Measurements from ENCODE around the gene RHOB. TPM values are rescaled to one million over a fixed set of nuclear protein-coding genes. Genes with fewer than 3 reads are reported as not detected.
A peak's percentile ranks its signal among the peaks of the same experiment; 100 is the strongest.

The RHOB gene
- total RNA-seq, 4 donors from 2014 or later = 1,356 to 1,875 (median 1,699) TPM

- Histone ChIP-seq H3K9me3 (no peaks in the 10 kb centered on the region), H3K4me3 (no peak overlapping the region), H3K4me1 (peaks cover 0 to 45% (median 26%) of the 10 kb centered on the region in 4 donors), H3K36me3 (no peaks in the 10 kb centered on the region), H3K27me3 (no peaks in the 10 kb centered on the region), H3K27ac (peak overlapping the region in 3 of 4 donors; percentile 48 to 83 (median 74))
- peak in 1 of 2 donors; percentile 3 for DNase-seq (ENCODE audit: low spot score in 2 of 2)
- no peak for TF ChIP-seq EP300 (IDR thresholded peaks at IDR 0.05)
- no peak for TF ChIP-seq CTCF (IDR thresholded peaks at IDR 0.05)
- no peak for TF ChIP-seq POLR2A (IDR thresholded peaks at IDR 0.05)
- WGBS, 2 donors = 71 to 76% methylated on average over 3 of the region's 3 CpGs
These were observed 28.4 kb upstream of the RHOB start for GRCh38 chr2:20418519-20418918.

GRCh38 chr2:20419007-20419576 lies 27.8 kb upstream of the RHOB start:
- WGBS, 2 donors = 30 to 44% methylated on average over 8 of the region's 8 CpGs
- no peak for DNase-seq (ENCODE audit: low spot score in 2 of 2)
- Histone ChIP-seq H3K4me3 (no peak overlapping the region), H3K9me3 (no peaks in the 10 kb centered on the region), H3K36me3 (no peaks in the 10 kb centered on the region), H3K4me1 (peaks cover 0 to 50% (median 29%) of the 10 kb centered on the region in 4 donors), H3K27ac (peak overlapping the region in 3 of 4 donors; percentile 48 to 83 (median 74)), H3K27me3 (no peaks in the 10 kb centered on the region)
- TF ChIP-seq CTCF (IDR thresholded peaks at IDR 0.05) (no peak), POLR2A (IDR thresholded peaks at IDR 0.05) (no peak), EP300 (IDR thresholded peaks at IDR 0.05) (peak in 1 of 2 donors; percentile 62)

- no peak overlapping the region for H3K27ac ChIP-seq
- no peaks in the 10 kb centered on the region for H3K27me3 ChIP-seq
- WGBS, 2 donors = 79 to 80% methylated on average over 7 to 9 of the region's 9 CpGs
- H3K4me3 ChIP-seq = no peak overlapping the region
- peaks cover 0 to 56% (median 32%) of the 10 kb centered on the region in 4 donors for H3K4me1 ChIP-seq
- no peak for DNase-seq (ENCODE audit: low spot score in 2 of 2)
- TF ChIP-seq CTCF (IDR thresholded peaks at IDR 0.05) (no peak), POLR2A (IDR thresholded peaks at IDR 0.05) (no peak), EP300 (IDR thresholded peaks at IDR 0.05) (no peak)
- no peaks in the 10 kb centered on the region for H3K36me3 ChIP-seq
- no peaks in the 10 kb centered on the region for H3K9me3 ChIP-seq
These were observed 27.1 kb upstream of the RHOB start for GRCh38 chr2:20419752-20420151.

- Histone ChIP-seq H3K36me3 (no peaks in the 10 kb centered on the region), H3K9me3 (no peaks in the 10 kb centered on the region), H3K4me1 (peaks cover 0 to 71% (median 41%) of the 10 kb centered on the region in 4 donors), H3K27ac (peak overlapping the region in 3 of 4 donors; percentile 55 to 82 (median 61)), H3K27me3 (no peaks in the 10 kb centered on the region), H3K4me3 (no peak overlapping the region)
- 78 to 80% methylated on average over 13 to 14 of the region's 14 CpGs for WGBS, 2 donors
- no peak for DNase-seq (ENCODE audit: low spot score in 2 of 2)
- TF ChIP-seq POLR2A (IDR thresholded peaks at IDR 0.05) (no peak), CTCF (IDR thresholded peaks at IDR 0.05) (no peak), EP300 (IDR thresholded peaks at IDR 0.05) (no peak)
These were observed 25.4 kb upstream of the RHOB start for GRCh38 chr2:20421336-20421987.

GRCh38 chr2:20421988-20422370 lies 24.9 kb upstream of the RHOB start:
- Histone ChIP-seq H3K4me1 (peaks cover 0 to 71% (median 41%) of the 10 kb centered on the region in 4 donors), H3K27ac (peak overlapping the region in 3 of 4 donors; percentile 55 to 82 (median 61)), H3K36me3 (no peaks in the 10 kb centered on the region), H3K9me3 (no peaks in the 10 kb centered on the region), H3K4me3 (no peak overlapping the region), H3K27me3 (no peaks in the 10 kb centered on the region)
- 23 to 34% methylated on average over 7 of the region's 7 CpGs for WGBS, 2 donors
- peak; percentile 82 to 84 for DNase-seq (ENCODE audit: low spot score in 2 of 2)
- TF ChIP-seq POLR2A (IDR thresholded peaks at IDR 0.05) (no peak), EP300 (IDR thresholded peaks at IDR 0.05) (peak; percentile 41 to 84)

All from tibial nerve (tissue), 4 donors.